GM23338 (cell line): Measurements from ENCODE around the gene C1orf116. TPM values are rescaled to one million over a fixed set of nuclear protein-coding genes. Genes with fewer than 3 reads are reported as not detected.

Source experiments
- ATAC-seq: fragments of 200-7000 bp; cut with Tn5 transposase; 3 replicates; pipeline ENCODE4 v1.9.1; 2020
- DNase-seq: peaks from one replicate; pipeline ENCODE4 v3.0.0-alpha.2; 2015; ENCODE audit warnings: low spot score
- H2AFZ ChIP-seq: fragments of 200-600 bp; sonication (generic); 2 replicates; pipeline ENCODE4 v1.8.0; 2016; ENCODE audit warnings: antibody characterized with exemption, mild to moderate bottlenecking, moderate library complexity
- H3F3A ChIP-seq: fragments of 200-600 bp; sonication (generic); replicated peaks from 2 replicates; pipeline ENCODE4 v1.8.0; 2017; ENCODE audit warnings: antibody characterized with exemption, mixed run types, low read depth
- H3K27ac ChIP-seq: fragments of 200-600 bp; sonication (generic); 2 replicates; pipeline ENCODE4 v1.6.1; 2016; ENCODE audit warnings: low read depth
- H3K27me3 ChIP-seq: fragments of 200-600 bp; sonication (generic); 2 replicates; pipeline ENCODE4 v1.8.0; 2016; ENCODE audit warnings: mild to moderate bottlenecking, mixed run types, moderate library complexity; ENCODE audit not compliant: insufficient read depth
- H3K36me3 ChIP-seq: fragments of 200-600 bp; sonication (generic); 2 replicates; pipeline ENCODE4 v1.8.0; 2016; ENCODE audit warnings: mild to moderate bottlenecking; ENCODE audit not compliant: insufficient read depth
- H3K4me1 ChIP-seq: fragments of 200-600 bp; sonication (generic); 2 replicates; pipeline ENCODE4 v1.8.0; 2016; ENCODE audit warnings: mild to moderate bottlenecking, moderate library complexity; ENCODE audit not compliant: insufficient read depth
- H3K4me2 ChIP-seq: fragments of 200-600 bp; sonication (generic); 2 replicates; pipeline ENCODE4 v1.7.1; 2017; ENCODE audit warnings: mixed run types
- H3K4me3 ChIP-seq: fragments of 200-600 bp; sonication (generic); 2 replicates; pipeline ENCODE4 v1.6.1; 2016; ENCODE audit warnings: mixed run types
- H3K79me2 ChIP-seq: fragments of 200-600 bp; sonication (generic); replicated peaks from 2 replicates; pipeline ENCODE4 v1.8.0; 2017; ENCODE audit warnings: mild to moderate bottlenecking; ENCODE audit not compliant: insufficient read depth
- H3K9me2 ChIP-seq: fragments of 200-600 bp; sonication (generic); 2 replicates; pipeline ENCODE4 v1.8.0; 2017; ENCODE audit not compliant: insufficient read depth
- H4K20me1 ChIP-seq: fragments of 200-600 bp; sonication (generic); replicated peaks from 2 replicates; pipeline ENCODE4 v1.8.0; 2017; ENCODE audit warnings: mild to moderate bottlenecking; ENCODE audit not compliant: insufficient read depth
- H3K27ac Mint-ChIP-seq: 2 replicates; pipeline ENCODE4 v1.8.0; 2020; ENCODE audit warnings: inconsistent platforms, mild to moderate bottlenecking, moderate library complexity, mixed read lengths
- H3K27me3 Mint-ChIP-seq: 3 replicates; pipeline ENCODE4 v1.8.0; 2022; ENCODE audit warnings: low read depth, mild to moderate bottlenecking, moderate library complexity, mixed read lengths, inconsistent platforms; ENCODE audit not compliant: insufficient read depth, poor library complexity
- H3K36me3 Mint-ChIP-seq: 3 replicates; pipeline ENCODE4 v1.8.0; 2021; ENCODE audit warnings: low read depth, mild to moderate bottlenecking, inconsistent platforms, moderate library complexity, mixed read lengths
- H3K4me1 Mint-ChIP-seq: 3 replicates; pipeline ENCODE4 v1.8.0; 2020; ENCODE audit warnings: mild to moderate bottlenecking, inconsistent platforms, mixed read lengths
- H3K4me3 Mint-ChIP-seq: 3 replicates; pipeline ENCODE4 v1.8.0; 2021; ENCODE audit warnings: moderate library complexity, mild to moderate bottlenecking, inconsistent platforms, mixed read lengths
- H3K9me3 Mint-ChIP-seq: 3 replicates; pipeline ENCODE4 v1.8.0; 2020; ENCODE audit warnings: moderate library complexity, mild to moderate bottlenecking, inconsistent platforms, mixed read lengths
- CREB1 ChIP-seq: fragments of 250-450 bp; sonication (Bioruptor Pico); IDR thresholded peaks from 2 replicates; pipeline ENCODE4 v1.5.0; 2020; ENCODE audit warnings: low read depth, mild to moderate bottlenecking, moderate library complexity
- CTCF ChIP-seq, 2 experiments: fragments of 200-600 bp in 1 of 2; sonication (generic) in 1 of 2; conservative IDR thresholded peaks; 2 replicates each; pipeline versions ENCODE4 v1.5.1 to v1.6.1; 2016 to 2017; ENCODE audit warnings: antibody characterized with exemption in 2 of 2, low read depth in 2 of 2, mild to moderate bottlenecking in 2 of 2, moderate library complexity in 1 of 2
- ETS1 ChIP-seq: IDR thresholded peaks from 2 replicates; pipeline ENCODE4 v1.6.1; 2016; ENCODE audit warnings: antibody characterized with exemption
- EZH2phosphoT487 ChIP-seq: fragments of 200-600 bp; sonication (generic); IDR thresholded peaks from one replicate; pipeline ENCODE4 v1.8.1; 2018; ENCODE audit warnings: antibody characterized with exemption; ENCODE audit not compliant: unreplicated experiment
- JUNB ChIP-seq: IDR thresholded peaks from one replicate; pipeline ENCODE4 v1.6.1; 2016; ENCODE audit warnings: antibody characterized with exemption; ENCODE audit not compliant: unreplicated experiment
- POLR2AphosphoS5 ChIP-seq: IDR thresholded peaks from 2 replicates; pipeline ENCODE4 v1.6.1; 2016; ENCODE audit warnings: antibody characterized with exemption, low read depth
- STAT1 ChIP-seq: IDR thresholded peaks from one replicate; pipeline ENCODE4 v1.6.1; 2016; ENCODE audit warnings: antibody characterized with exemption; ENCODE audit not compliant: unreplicated experiment
- polyA plus RNA-seq: library from polyadenylated mRNA; unstranded; fragments of >200 nt; fragmentation: Nextera tagmentation; extraction: Ambion mirVana; gene quantifications from 2 replicates; pipeline ENCODE4 v1.2.1, GENCODE V29; 2016
- total RNA-seq: library from RNA; depleted of rRNA; stranded (reverse); fragments of >200 nt; shearing (Covaris generic); gene quantifications from 2 replicates; pipeline ENCODE4 v1.2.3, GENCODE V29; 2014
- TF ChIP-seq, protein P1 (sequence below): IDR thresholded peaks from one replicate; pipeline ENCODE4 v1.6.1; 2018; ENCODE audit warnings: antibody characterized with exemption; ENCODE audit not compliant: unreplicated experiment

Gene C1orf116
- total and polyA plus RNA-seq, 2 experiments from 2014 or later, result 2.3 to 5.3 TPM

DNA sequence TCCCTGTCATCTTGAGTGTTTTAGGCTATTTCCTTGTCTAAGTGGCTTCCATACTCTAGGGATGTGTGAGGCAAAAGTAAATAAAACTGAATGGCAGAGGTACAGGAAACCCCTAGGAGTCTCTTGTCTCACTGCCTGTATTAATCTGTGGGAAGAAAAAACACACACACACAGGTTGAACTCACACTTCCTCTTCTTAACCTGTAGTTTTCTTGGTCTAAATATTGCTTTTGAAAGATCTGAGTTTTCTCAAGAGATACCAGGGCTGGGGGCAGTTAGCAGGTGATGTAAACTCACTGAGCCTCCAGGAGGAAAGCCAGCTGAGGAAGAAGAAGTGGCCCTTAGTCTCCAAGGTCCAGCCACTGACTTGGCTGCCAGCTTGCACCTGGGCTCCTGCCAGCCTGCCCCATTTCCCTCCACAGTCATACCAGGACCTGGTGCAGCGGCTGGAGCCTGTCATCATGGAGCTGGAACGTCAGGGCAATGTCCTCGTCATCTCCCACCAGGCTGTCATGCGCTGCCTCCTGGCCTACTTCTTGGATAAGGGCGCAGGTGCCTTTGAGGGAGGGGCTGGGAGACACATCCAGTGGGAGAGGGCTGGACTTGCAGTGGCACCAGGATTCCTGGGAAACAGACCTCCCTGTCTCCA, 37.4 kb upstream of the C1orf116 start (continued):
- TF ChIP-seq CTCF (conservative IDR thresholded peaks at IDR 0.05; ENCODE audit: low read depth in 2 of 2) (no peak), ETS1 (no peak), STAT1 (no peak), JUNB (no peak), EZH2phosphoT487 (no peak), CREB1 (no peak)
- TF ChIP-seq, protein P1, sequence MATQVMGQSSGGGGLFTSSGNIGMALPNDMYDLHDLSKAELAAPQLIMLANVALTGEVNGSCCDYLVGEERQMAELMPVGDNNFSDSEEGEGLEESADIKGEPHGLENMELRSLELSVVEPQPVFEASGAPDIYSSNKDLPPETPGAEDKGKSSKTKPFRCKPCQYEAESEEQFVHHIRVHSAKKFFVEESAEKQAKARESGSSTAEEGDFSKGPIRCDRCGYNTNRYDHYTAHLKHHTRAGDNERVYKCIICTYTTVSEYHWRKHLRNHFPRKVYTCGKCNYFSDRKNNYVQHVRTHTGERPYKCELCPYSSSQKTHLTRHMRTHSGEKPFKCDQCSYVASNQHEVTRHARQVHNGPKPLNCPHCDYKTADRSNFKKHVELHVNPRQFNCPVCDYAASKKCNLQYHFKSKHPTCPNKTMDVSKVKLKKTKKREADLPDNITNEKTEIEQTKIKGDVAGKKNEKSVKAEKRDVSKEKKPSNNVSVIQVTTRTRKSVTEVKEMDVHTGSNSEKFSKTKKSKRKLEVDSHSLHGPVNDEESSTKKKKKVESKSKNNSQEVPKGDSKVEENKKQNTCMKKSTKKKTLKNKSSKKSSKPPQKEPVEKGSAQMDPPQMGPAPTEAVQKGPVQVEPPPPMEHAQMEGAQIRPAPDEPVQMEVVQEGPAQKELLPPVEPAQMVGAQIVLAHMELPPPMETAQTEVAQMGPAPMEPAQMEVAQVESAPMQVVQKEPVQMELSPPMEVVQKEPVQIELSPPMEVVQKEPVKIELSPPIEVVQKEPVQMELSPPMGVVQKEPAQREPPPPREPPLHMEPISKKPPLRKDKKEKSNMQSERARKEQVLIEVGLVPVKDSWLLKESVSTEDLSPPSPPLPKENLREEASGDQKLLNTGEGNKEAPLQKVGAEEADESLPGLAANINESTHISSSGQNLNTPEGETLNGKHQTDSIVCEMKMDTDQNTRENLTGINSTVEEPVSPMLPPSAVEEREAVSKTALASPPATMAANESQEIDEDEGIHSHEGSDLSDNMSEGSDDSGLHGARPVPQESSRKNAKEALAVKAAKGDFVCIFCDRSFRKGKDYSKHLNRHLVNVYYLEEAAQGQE, result no peak

DNA sequence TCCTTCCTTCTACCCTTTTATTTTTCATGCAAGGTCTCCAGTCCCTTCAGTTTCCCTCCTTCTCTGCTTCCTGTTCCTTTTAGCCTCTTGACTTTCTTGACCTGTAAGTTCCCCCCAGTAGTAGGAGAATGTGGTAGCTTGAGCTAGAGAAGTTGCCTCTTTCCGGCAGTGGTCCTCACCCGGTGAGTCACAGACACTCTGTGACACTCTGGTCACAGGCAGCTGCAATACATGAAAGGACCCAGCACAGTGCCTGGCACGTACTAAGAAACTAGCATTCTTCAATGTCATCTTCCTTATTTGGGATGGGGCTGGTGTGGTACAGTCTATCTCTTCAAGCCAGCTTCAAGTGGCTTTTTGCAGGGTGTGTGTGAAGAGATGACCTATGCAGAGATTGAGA, 36.5 kb upstream of the C1orf116 start:
- Histone ChIP-seq H3K79me2 (no peaks in the 10 kb centered on the region), H3K4me3 (no peak overlapping the region), H3K4me1 (no peaks in the 10 kb centered on the region), H3K4me2 (no peak overlapping the region), H3K9me2 (no peaks in the 10 kb centered on the region), H2AFZ (no peak overlapping the region), H3K36me3 (peaks cover 4% of the 10 kb centered on the region; the same call in 1 of the 2 replicates), H4K20me1 (0 out of 2 replicates have a peak, but pooled peaks cover 2% of the 10 kb centered on the region), H3K27ac (no peak overlapping the region), H3F3A (no peaks in the 10 kb centered on the region), H3K27me3 (no peaks in the 10 kb centered on the region)
- TF ChIP-seq POLR2AphosphoS5, result no peak
- TF ChIP-seq CREB1, result no peak
- TF ChIP-seq, protein P1, result no peak
- no peak for TF ChIP-seq CTCF (conservative IDR thresholded peaks at IDR 0.05; ENCODE audit: low read depth in 2 of 2)
- no peak for TF ChIP-seq JUNB
- no peak for TF ChIP-seq ETS1
- peaks cover 28% of the 10 kb centered on the region for H3K36me3 Mint-ChIP-seq
- H3K27me3 Mint-ChIP-seq, result no peaks in the 10 kb centered on the region
- no peak overlapping the region for H3K27ac Mint-ChIP-seq
- ATAC-seq (no peak), DNase-seq (no peak)
- no peaks in the 10 kb centered on the region for H3K9me3 Mint-ChIP-seq
- no peak overlapping the region for H3K4me3 Mint-ChIP-seq
- no peaks in the 10 kb centered on the region for H3K4me1 Mint-ChIP-seq
